Measurements from ENCODE around the gene TECPR2. TPM values are rescaled to one million over a fixed set of nuclear protein-coding genes. Genes with fewer than 3 reads are reported as not detected.

TECPR2 gene
- total RNA-seq, 2 donors from 2014 or later = 27.7 to 28.0 TPM

DNA sequence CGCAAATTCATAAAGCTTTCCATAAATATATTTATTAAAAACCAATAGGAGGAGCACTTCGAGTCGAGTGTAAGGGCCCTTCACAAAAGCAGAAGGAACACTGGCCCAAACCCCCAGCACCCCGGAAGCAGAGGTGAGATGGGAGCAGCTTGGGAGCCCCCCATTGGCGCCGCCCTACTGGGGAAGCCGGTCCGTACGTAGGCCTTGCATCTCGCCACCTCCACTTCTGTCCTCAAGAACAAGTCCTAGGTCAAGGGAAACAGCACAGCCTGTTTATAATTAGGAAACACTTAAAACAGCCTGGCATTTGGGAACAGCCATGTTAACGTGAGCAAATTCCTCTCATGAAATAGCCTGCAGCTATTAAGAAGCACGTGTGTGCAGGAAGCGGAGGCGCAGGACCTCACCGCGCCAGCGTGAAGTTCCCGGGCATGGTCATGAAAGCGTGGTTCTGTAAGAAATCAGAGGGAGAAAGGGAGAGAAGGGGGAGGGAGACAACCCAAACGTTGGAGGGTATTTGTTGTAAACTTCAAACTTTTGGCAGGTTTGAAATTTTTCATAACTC lies 139.1 kb downstream of the TECPR2 start:
- H3K9me3 ChIP-seq (ENCODE audit: control insufficient read depth, low read length) = no peaks in the 10 kb centered on the region
- 95% methylated on average over 17 to 20 of the region's 20 CpGs for WGBS, 2 experiments (ENCODE audit: insufficient coverage in 1 of 2, insufficient read length in 1 of 2)
- peaks cover 27% of the 10 kb centered on the region for H3K36me3 Mint-ChIP-seq (ENCODE audit: low read depth)
- peaks cover 16% of the 10 kb centered on the region for H3K36me3 ChIP-seq (ENCODE audit: control insufficient read depth, insufficient read depth, low read length)
- no peaks in the 10 kb centered on the region for H3K4me1 ChIP-seq (ENCODE audit: control insufficient read depth, insufficient read depth, low read length)
- H3K27me3 ChIP-seq (ENCODE audit: control insufficient read depth, insufficient read depth, low read length, poor library complexity, severe bottlenecking) = no peaks in the 10 kb centered on the region
- no peak overlapping the region for H3K9ac ChIP-seq (ENCODE audit: extremely low read depth, low read length, poor library complexity, severe bottlenecking)
- peak; percentile 61 for TF ChIP-seq CTCF (conservative IDR thresholded peaks at IDR 0.05)
- no peaks in the 10 kb centered on the region for H3K4me1 Mint-ChIP-seq
- H3K27me3 Mint-ChIP-seq (ENCODE audit: insufficient read depth) = no peaks in the 10 kb centered on the region
- no peaks in the 10 kb centered on the region for H3K9me3 Mint-ChIP-seq
- H3K27ac ChIP-seq (ENCODE audit: low read depth, low read length) = no peak overlapping the region
- no peak overlapping the region for H3K4me3 Mint-ChIP-seq
- no peak overlapping the region for H3K27ac Mint-ChIP-seq
- no peak overlapping the region for H3K4me3 ChIP-seq (ENCODE audit: low read length)
- peak; percentile 68 for DNase-seq

DNA sequence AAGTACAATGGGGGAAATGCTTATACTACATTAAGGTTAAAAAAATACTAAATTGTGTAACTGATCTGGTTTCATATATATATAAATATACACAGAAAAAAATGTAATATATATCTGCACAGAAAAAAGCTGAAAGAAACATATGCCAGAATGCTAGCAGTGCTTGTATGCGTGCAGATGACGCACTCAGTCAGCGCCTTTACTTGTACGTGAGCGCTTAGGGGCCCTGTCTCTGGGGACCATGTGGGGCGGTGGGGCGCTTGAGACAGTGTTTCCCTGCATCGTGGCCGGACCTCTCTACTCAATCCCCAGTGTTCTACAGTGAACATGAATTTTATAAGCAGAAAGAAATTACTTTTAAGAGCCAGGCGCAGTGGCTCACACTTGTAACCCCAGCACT lies 139.8 kb downstream of the TECPR2 start:
- no peak overlapping the region for H3K4me3 Mint-ChIP-seq
- DNase-seq = no peak
- H3K27me3 ChIP-seq (ENCODE audit: control insufficient read depth, insufficient read depth, low read length, poor library complexity, severe bottlenecking) = no peaks in the 10 kb centered on the region
- no peak for TF ChIP-seq CTCF (conservative IDR thresholded peaks at IDR 0.05)
- H3K9ac ChIP-seq (ENCODE audit: extremely low read depth, low read length, poor library complexity, severe bottlenecking) = no peak overlapping the region
- peaks cover 27% of the 10 kb centered on the region for H3K36me3 Mint-ChIP-seq (ENCODE audit: low read depth)
- H3K27me3 Mint-ChIP-seq (ENCODE audit: insufficient read depth) = no peaks in the 10 kb centered on the region
- H3K4me1 ChIP-seq (ENCODE audit: control insufficient read depth, insufficient read depth, low read length) = no peaks in the 10 kb centered on the region
- no peaks in the 10 kb centered on the region for H3K9me3 ChIP-seq (ENCODE audit: control insufficient read depth, low read length)
- H3K4me3 ChIP-seq (ENCODE audit: low read length) = no peak overlapping the region
- no peaks in the 10 kb centered on the region for H3K4me1 Mint-ChIP-seq
- H3K9me3 Mint-ChIP-seq = no peaks in the 10 kb centered on the region
- WGBS, 2 experiments (ENCODE audit: insufficient coverage in 1 of 2, insufficient read length in 1 of 2) = 95% methylated on average over 9 to 10 of the region's 10 CpGs
- no peak overlapping the region for H3K27ac Mint-ChIP-seq
- H3K27ac ChIP-seq (ENCODE audit: low read depth, low read length) = no peak overlapping the region
- H3K36me3 ChIP-seq (ENCODE audit: control insufficient read depth, insufficient read depth, low read length) = peaks cover 16% of the 10 kb centered on the region

DNA sequence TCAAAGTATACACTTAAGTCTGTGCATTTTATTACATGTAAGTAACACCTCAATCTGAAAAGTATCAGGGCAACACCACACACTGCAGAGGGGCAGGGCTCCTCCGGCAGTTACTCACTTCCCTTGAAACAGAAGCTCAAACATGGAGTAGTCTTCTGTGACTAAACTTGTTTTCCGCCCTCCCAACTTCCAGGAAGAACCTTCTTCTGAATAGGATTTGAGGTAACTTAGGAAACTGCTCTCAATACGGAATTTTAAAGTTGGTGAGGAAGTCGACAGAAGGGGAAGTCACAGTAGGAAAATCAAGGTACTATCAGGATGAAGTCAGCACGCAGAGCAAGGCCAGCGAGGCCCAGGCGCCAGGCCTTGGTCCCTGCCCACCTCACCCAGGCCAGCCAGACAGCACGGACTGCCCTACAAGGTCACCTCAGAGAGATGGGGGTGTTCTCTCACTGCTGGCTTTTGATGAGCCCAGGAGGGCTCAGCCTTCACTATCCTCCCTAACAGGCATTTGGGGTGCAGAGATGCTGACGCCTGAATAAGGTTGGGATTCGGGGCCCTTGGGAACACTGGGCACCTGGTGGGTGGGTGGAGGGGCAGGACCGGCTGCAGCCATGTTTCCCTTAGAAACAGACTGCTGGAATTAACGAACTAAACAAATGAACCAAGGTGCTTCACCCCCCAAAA lies 141.0 kb downstream of the TECPR2 start:
- Mint-ChIP-seq H3K4me3 (no peak overlapping the region), H3K4me1 (peaks cover 8% of the 10 kb centered on the region), H3K36me3 (ENCODE audit: low read depth) (peaks cover 24% of the 10 kb centered on the region), H3K27ac (no peak overlapping the region), H3K27me3 (ENCODE audit: insufficient read depth) (no peaks in the 10 kb centered on the region), H3K9me3 (no peaks in the 10 kb centered on the region)
- H3K4me3 ChIP-seq (ENCODE audit: low read length) = no peak overlapping the region
- WGBS, 2 experiments (ENCODE audit: insufficient coverage in 1 of 2, insufficient read length in 1 of 2) = 82 to 85% methylated on average over 11 to 12 of the region's 12 CpGs
- no peaks in the 10 kb centered on the region for H3K27me3 ChIP-seq (ENCODE audit: control insufficient read depth, insufficient read depth, low read length, poor library complexity, severe bottlenecking)
- no peaks in the 10 kb centered on the region for H3K9me3 ChIP-seq (ENCODE audit: control insufficient read depth, low read length)
- DNase-seq = no peak
- no peak for TF ChIP-seq CTCF (conservative IDR thresholded peaks at IDR 0.05)
- H3K4me1 ChIP-seq (ENCODE audit: control insufficient read depth, insufficient read depth, low read length) = peaks cover 3% of the 10 kb centered on the region
- no peak overlapping the region for H3K9ac ChIP-seq (ENCODE audit: extremely low read depth, low read length, poor library complexity, severe bottlenecking)
- no peak overlapping the region for H3K27ac ChIP-seq (ENCODE audit: low read depth, low read length)
- peaks cover 12% of the 10 kb centered on the region for H3K36me3 ChIP-seq (ENCODE audit: control insufficient read depth, insufficient read depth, low read length)
